ENCODE results near the gene WDR91.

WDR91 gene

DNA sequence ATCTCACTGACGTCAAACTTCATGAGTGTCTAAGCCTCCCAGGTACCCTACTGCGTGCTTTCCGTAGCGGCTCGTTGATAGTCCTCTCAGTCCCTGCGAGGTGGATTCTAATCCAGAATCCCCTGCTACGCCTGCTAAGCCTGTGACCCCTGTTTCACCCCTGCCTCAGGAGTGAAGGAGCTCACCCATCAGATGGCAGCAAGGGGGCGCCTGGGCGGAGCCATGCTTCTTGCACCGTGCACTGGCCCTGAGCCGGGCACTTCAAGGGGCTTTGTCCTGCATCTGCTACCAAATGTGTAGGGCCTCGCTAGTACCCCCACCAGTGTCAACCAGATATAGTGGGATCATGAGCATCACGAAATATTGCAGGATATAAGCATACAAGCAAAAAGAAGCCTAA is 21.4 kb upstream of the WDR91 start:
- TF ChIP-seq, protein P1, sequence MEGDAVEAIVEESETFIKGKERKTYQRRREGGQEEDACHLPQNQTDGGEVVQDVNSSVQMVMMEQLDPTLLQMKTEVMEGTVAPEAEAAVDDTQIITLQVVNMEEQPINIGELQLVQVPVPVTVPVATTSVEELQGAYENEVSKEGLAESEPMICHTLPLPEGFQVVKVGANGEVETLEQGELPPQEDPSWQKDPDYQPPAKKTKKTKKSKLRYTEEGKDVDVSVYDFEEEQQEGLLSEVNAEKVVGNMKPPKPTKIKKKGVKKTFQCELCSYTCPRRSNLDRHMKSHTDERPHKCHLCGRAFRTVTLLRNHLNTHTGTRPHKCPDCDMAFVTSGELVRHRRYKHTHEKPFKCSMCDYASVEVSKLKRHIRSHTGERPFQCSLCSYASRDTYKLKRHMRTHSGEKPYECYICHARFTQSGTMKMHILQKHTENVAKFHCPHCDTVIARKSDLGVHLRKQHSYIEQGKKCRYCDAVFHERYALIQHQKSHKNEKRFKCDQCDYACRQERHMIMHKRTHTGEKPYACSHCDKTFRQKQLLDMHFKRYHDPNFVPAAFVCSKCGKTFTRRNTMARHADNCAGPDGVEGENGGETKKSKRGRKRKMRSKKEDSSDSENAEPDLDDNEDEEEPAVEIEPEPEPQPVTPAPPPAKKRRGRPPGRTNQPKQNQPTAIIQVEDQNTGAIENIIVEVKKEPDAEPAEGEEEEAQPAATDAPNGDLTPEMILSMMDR (conservative IDR thresholded peaks at IDR 0.05): peak; percentile 59
- no peak for TF ChIP-seq ZFX (IDR thresholded peaks at IDR 0.05)
- no peak overlapping the region for H3K27ac ChIP-seq

DNA sequence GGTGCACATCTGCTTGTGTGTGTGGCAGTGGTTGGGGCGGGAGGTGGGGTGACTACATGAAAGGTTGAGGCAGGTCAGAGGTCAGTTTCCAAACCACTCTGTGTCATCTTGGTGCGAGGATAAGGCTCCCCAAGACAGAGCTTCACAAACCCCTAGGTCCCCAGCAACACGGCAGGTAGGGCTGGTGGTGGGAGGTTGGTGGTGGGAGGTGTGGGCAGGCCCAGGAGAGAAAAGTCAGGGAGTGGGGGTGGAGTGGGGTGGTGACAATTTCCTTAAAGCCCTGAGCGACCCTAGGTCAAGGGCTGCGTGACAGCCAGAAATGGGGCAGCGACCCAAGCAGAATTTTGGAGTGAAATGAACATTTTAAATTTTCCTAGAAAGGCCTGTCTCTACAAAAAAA is 20.8 kb upstream of the WDR91 start:
- TF ChIP-seq, protein P1 (conservative IDR thresholded peaks at IDR 0.05): no peak
- no peak for TF ChIP-seq ZFX (IDR thresholded peaks at IDR 0.05)
- H3K27ac ChIP-seq: no peak overlapping the region

DNA sequence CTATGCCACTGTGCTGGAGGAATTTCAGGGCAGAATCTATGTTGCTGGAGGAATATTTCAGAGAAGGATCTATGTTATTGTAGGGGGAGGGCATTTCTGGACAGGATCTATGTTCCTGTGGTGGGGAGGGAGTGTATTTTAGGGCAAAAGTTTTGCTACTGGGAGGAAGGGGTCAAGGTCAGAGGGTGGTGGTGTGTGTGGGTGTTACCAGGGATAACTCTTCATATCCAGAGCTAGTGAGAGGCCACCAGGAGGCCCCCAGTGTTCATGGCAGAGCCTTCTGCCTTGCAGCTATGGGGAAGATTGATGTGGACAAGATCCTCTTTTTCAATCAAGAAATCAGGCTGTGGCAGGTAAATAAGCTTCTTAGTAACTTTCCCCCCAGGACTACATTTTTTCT is 20.4 kb upstream of the WDR91 start:
- TF ChIP-seq ZFX (IDR thresholded peaks at IDR 0.05): no peak
- TF ChIP-seq, protein P1 (conservative IDR thresholded peaks at IDR 0.05): no peak
- no peak overlapping the region for H3K27ac ChIP-seq

DNA sequence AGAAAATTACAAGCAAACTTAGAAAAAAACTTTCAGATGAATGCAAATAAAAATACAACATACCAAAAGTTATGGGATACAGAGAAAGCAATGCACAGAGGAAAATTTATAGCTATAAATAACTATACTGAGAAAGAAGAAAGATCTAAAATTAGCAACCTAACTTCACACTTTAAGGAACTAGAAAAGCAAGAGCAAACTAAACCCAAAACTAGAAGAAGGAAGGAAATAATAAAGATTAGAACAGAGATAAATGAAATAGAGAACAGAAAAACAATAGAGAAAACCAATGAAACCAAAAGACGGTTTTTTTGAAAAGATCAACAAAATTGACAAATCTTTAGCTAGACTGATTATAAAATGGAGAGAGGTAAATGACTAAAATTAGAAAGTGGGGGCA is 12.7 kb upstream of the WDR91 start:
- H3K27ac ChIP-seq: no peak overlapping the region
- TF ChIP-seq, protein P1 (conservative IDR thresholded peaks at IDR 0.05): no peak
- TF ChIP-seq ZFX (IDR thresholded peaks at IDR 0.05): no peak

DNA sequence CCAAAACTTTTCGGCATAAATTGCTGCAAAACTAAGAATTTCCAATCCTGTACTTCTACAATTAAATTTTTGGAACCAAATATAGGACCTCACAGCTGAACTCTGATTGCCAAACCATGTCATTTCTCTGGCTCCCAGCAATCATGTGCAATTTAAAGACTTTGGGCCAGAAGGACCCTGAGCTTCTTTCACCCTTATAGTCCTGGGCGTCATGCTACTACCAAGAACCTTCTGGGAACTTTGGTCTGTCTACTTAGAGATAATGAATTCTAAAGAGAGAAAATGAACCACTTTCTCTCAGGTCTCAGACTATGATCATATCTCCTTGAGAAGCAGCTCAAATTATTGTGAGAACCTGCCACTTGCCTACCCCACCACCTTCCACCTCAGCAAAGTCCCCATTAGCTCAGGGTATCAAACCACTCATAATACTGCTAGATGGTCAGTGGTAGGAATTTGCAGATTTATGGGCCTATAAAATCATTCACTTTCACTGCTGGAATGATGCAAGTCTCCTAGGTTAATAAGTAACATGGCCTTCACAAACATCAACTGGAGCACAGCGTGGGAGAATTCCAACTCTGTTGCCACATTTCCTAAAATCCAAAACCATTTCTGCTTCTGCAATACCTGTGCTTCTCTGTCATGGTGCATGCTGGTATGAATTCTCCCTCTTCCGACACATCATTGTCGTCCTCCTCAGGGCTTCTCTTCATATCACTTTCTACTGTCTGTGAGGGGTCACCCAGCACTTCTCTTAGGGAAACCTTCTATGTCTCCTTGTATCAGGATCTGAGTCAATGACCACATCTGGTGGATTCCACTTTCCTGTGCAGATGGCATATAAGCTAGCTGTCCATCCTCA is 6.6 kb upstream of the WDR91 start:
- TF ChIP-seq, protein P1 (conservative IDR thresholded peaks at IDR 0.05): no peak
- TF ChIP-seq ZFX (IDR thresholded peaks at IDR 0.05): no peak
- H3K27ac ChIP-seq: no peak overlapping the region

DNA sequence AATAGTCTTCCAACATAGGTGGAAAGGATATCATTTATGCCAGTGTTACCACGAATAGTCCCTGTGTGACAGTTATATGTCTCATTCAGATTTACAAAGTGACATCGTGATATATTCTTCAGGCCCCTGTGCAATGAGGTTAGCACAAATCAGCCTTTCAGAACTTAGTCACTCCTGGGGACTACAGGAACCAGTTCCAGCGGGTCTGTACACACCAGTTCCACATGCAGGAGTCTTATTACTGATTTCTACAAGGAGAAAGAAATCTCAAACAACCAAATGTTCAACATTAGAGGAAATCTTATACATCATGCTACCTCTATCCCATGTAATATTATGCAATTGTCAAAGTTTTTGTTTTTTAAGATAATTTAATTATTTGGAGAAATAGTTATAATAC is 4.4 kb upstream of the WDR91 start:
- no peak overlapping the region for H3K27ac ChIP-seq
- TF ChIP-seq, protein P1 (conservative IDR thresholded peaks at IDR 0.05): no peak
- TF ChIP-seq ZFX (IDR thresholded peaks at IDR 0.05): no peak

DNA sequence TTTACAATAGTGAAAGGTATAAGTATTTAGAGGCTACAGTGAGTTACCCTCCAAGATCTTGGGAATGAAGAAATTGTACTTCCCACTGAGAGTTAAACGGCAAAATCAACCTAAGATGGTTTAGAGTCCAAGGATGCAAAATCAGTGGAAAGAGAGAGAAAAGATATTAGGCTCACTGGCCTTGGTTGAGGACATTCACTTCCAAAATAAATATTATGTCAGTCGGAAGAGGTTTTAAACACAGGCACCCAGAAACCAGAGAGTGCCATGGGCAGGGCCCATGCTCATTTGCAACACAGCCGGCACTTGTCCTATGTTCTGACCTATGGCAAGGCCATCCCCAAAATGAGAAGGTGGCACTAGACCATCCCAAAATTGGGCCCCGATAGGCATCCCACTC is 3.9 kb upstream of the WDR91 start:
- H3K27ac ChIP-seq: no peak overlapping the region
- no peak for TF ChIP-seq ZFX (IDR thresholded peaks at IDR 0.05)
- TF ChIP-seq, protein P1 (conservative IDR thresholded peaks at IDR 0.05): no peak

Data from C4-2B (cell line).